ENCODE results near the gene TENM3.

DNA sequence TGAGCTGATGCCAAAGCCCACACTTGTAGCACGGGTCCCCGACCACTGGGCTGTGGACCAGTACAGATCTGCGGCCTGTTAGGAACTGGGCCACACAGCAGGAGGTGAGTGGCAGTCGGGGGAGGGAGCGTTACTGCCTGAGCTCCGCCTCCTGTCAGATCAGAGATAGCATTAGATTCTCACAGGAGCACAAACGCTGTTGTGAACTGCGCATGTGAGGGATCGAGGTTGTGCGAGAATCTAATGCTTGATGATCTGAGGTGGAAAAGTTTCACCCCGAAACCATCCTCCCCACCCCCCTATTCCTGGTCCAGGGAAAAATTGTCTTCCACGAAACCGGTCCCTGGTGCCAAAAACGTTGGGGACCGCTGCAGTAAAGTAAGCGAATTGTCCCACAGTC is 382.0 kb downstream of the TENM3 start:
- TF ChIP-seq GATA2 (IDR thresholded peaks at IDR 0.05; ENCODE audit: low read depth, low read length) (no peak), GATA3 (IDR thresholded peaks at IDR 0.05; ENCODE audit: low read depth, low read length) (no peak)

Data from SH-SY5Y (cell line).